Pancreas (tissue), 10 donors: ENCODE data around the gene TP53I11. TPM values are rescaled to one million over a fixed set of nuclear protein-coding genes. Genes with fewer than 3 reads are reported as not detected.

ENCODE experiments used
- ATAC-seq, 4 donors: fragments of 200-7000 bp; cut with Tn5 transposase; one replicate each; pipeline versions ENCODE4 v1.8.0 to v1.9.1; 2020; ENCODE audit warnings: mild to moderate bottlenecking in 4 of 4, moderate library complexity in 4 of 4
- DNase-seq, 6 donors: peaks; one replicate each; pipeline ENCODE4 v3.0.0-alpha.2; 2020
- FAIRE-seq: peaks from 2 replicates; lab custom pipeline; 2012; peaks lifted over from hg19 to GRCh38; lab: Jason Lieb, UNC
- H3K27ac ChIP-seq, 4 donors: fragments of 200-600 bp; sonication (generic); 1 replicate in 3 of 4; 2 replicates in 1 of 4; pipeline versions ENCODE4 v1.5.0 to v1.8.0; 2020
- H3K27me3 ChIP-seq, 4 donors: fragments of 200-600 bp; one replicate each; pipeline ENCODE4 v1.8.0; 2021
- H3K36me3 ChIP-seq, 3 donors: fragments of 200-600 bp; sonication (generic) in 1 of 3; one replicate each; pipeline versions ENCODE4 v1.5.0 to v1.8.0; 2020 to 2021
- H3K4me1 ChIP-seq, 3 donors: fragments of 200-600 bp; one replicate each; pipeline ENCODE4 v1.8.0; 2021
- H3K4me3 ChIP-seq, 4 donors: fragments of 200-600 bp; sonication (generic) in 2 of 4; one replicate each; pipeline versions ENCODE4 v1.5.0 to v1.8.0; 2020 to 2021
- H3K9me3 ChIP-seq, 4 donors: fragments of 200-600 bp; one replicate each; pipeline ENCODE4 v1.8.0; 2021
- CTCF ChIP-seq, 4 donors: fragments of 200-600 bp; sonication (generic) in 3 of 4; IDR thresholded peaks; one replicate each; pipeline versions ENCODE4 v1.5.0 to v1.8.0; 2021; ENCODE audit warnings: antibody characterized with exemption in 4 of 4
- WGBS, 2 donors: extraction: QIAGEN DNeasy Blood & Tissue Kit; methylation state at CpG; one replicate each; pipeline ENCODE4 v1.1.7; 2013; 5-methylcytosine and 5-hydroxymethylcytosine counted together
- intact Hi-C, 3 donors: fragments of 100-400 bp; cut with DNase I; formaldehyde crosslinking; loops; one replicate each; pipeline versions ENCODE4 v1.11.1 to v1.14.2; 2022
- polyA plus RNA-seq, 2 donors: library from polyadenylated mRNA; stranded (reverse); fragments of 200-250 nt; gene quantifications; one replicate each; pipeline ENCODE4 v1.2.3, GENCODE V29; 2013
- total RNA-seq, 6 donors: library from RNA; stranded (reverse); fragmentation: NEBNext Ultra II Directional in 4 of 6; extraction: Animal tissue kit (Norgen Biotek cat#: 25700) in 4 of 6; gene quantifications; one replicate each; pipeline versions ENCODE4 v1.2.1 to v1.2.4, GENCODE V29; 2021 to 2023
- donor health status: healthy with polysubstance abuse.
- donor health status: DM: no; HTN: no; CAD: no; lungs with moderate emphysema.
- donor health status: DM: no; HTN: no; CAD: no.
- donor health status: control.
- donor health status: control.
- donor health status: Bipolar disorder and iron deficiency.
- donor health status: DM: yes; HTN: yes; CAD: no.
- donor health status: DM: no; HTN: no; CAD: no.
- donor health status: DM: no; HTN: no; CAD: no.
- donor health status: DM: yes; HTN: yes; CAD: no.

The TP53I11 gene
- total and polyA plus RNA-seq, 8 donors: 18.8 to 40.2 (median 28.7) TPM

- H3K27ac ChIP-seq: peak overlapping the region; percentile 60 to 95 (median 88)
- peak; percentile 77 to 91 (median 88) for DNase-seq
- no peak for FAIRE-seq
- no peak for TF ChIP-seq CTCF (IDR thresholded peaks at IDR 0.05)
- H3K9me3 ChIP-seq: no peaks in the 10 kb centered on the region
- intact Hi-C loops: no loop called here
- 34 to 36% methylated on average over 24 of the region's 24 CpGs for WGBS, 2 donors
- H3K27me3 ChIP-seq: no peaks in the 10 kb centered on the region
- H3K4me1 ChIP-seq: peaks cover 38 to 49% (median 44%) of the 10 kb centered on the region in 3 donors
- no peaks in the 10 kb centered on the region for H3K36me3 ChIP-seq
- peak; percentile 76 to 85 (median 82) for ATAC-seq
- no peak overlapping the region for H3K4me3 ChIP-seq
Measured at GRCh38 chr11:44979543-44980399, 29.1 kb upstream of the TP53I11 start.

GRCh38 chr11:44978961-44979331 lies 28.3 kb upstream of the TP53I11 start:
- peak in 4 of 6 donors; percentile 69 to 83 (median 80) for DNase-seq
- H3K27me3 ChIP-seq: no peaks in the 10 kb centered on the region
- intact Hi-C loops: no loop called here
- FAIRE-seq: no peak
- 48 to 70% methylated on average over 1 of the region's 1 CpG for WGBS, 2 donors
- H3K36me3 ChIP-seq: no peaks in the 10 kb centered on the region
- no peak overlapping the region for H3K4me3 ChIP-seq
- peaks cover 38 to 49% (median 44%) of the 10 kb centered on the region in 3 donors for H3K4me1 ChIP-seq
- peak; percentile 70 to 76 (median 73) for ATAC-seq
- no peaks in the 10 kb centered on the region for H3K9me3 ChIP-seq
- H3K27ac ChIP-seq: peak overlapping the region; percentile 60 to 95 (median 88)
- no peak for TF ChIP-seq CTCF (IDR thresholded peaks at IDR 0.05)

GRCh38 chr11:44978274-44978960 lies 27.7 kb upstream of the TP53I11 start:
- Histone ChIP-seq H3K27me3 (no peaks in the 10 kb centered on the region), H3K9me3 (no peaks in the 10 kb centered on the region), H3K4me1 (peaks cover 38 to 49% (median 44%) of the 10 kb centered on the region in 3 donors), H3K36me3 (no peaks in the 10 kb centered on the region), H3K4me3 (no peak overlapping the region), H3K27ac (peak overlapping the region; percentile 60 to 95 (median 88))
- WGBS, 2 donors: 22 to 27% methylated on average over 3 of the region's 3 CpGs
- intact Hi-C loops: no loop called here
- FAIRE-seq (no peak), ATAC-seq (peak in 3 of 4 donors; percentile 12 to 28 (median 26)), DNase-seq (no peak)
- TF ChIP-seq CTCF (IDR thresholded peaks at IDR 0.05): no peak

DNA sequence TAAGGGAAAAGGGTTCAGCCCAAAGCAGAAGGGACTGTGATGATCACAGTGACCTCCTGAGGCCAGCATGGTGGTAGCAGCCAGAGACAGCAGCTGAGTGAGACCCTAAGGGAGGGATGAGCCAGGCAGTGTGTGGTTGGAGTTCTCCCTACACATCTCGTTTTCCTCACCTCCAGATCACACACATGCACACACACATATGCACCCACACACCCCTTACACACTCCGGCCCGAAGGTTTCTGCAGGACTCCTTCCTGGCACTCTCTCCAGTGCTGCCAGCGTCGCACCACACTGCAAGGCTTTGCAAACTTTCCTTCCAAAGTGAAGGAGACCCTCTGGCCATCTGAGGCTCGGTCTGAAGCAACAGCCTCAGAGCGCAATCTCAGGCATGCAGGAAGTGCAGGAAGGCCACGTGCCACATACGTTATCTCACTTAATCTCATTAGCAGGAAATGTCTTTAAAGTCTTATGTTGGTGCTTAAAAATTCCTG lies 26.9 kb upstream of the TP53I11 start:
- no peak for TF ChIP-seq CTCF (IDR thresholded peaks at IDR 0.05)
- no peak for ATAC-seq
- WGBS, 2 donors: 16 to 32% methylated on average over 9 of the region's 9 CpGs
- Histone ChIP-seq H3K27ac (peak overlapping the region in 1 of 4 donors; percentile 18), H3K4me3 (no peak overlapping the region), H3K4me1 (peaks cover 38 to 49% (median 44%) of the 10 kb centered on the region in 3 donors), H3K27me3 (no peaks in the 10 kb centered on the region), H3K9me3 (no peaks in the 10 kb centered on the region), H3K36me3 (no peaks in the 10 kb centered on the region)
- intact Hi-C loops: no loop called here
- FAIRE-seq: no peak
- DNase-seq: no peak
